GM23338 (cell line): ENCODE data around the gene ERVMER34-1. TPM values are rescaled to one million over a fixed set of nuclear protein-coding genes. Genes with fewer than 3 reads are reported as not detected.

Source experiments
- ATAC-seq: fragments of 200-7000 bp; cut with Tn5 transposase; 3 replicates; pipeline ENCODE4 v1.9.1; 2020
- DNase-seq: peaks from one replicate; pipeline ENCODE4 v3.0.0-alpha.2; 2015; ENCODE audit warnings: low spot score
- H2AFZ ChIP-seq: fragments of 200-600 bp; sonication (generic); 2 replicates; pipeline ENCODE4 v1.8.0; 2016; ENCODE audit warnings: antibody characterized with exemption, mild to moderate bottlenecking, moderate library complexity
- H3F3A ChIP-seq: fragments of 200-600 bp; sonication (generic); replicated peaks from 2 replicates; pipeline ENCODE4 v1.8.0; 2017; ENCODE audit warnings: antibody characterized with exemption, mixed run types, low read depth
- H3K27ac ChIP-seq: fragments of 200-600 bp; sonication (generic); 2 replicates; pipeline ENCODE4 v1.6.1; 2016; ENCODE audit warnings: low read depth
- H3K27me3 ChIP-seq: fragments of 200-600 bp; sonication (generic); 2 replicates; pipeline ENCODE4 v1.8.0; 2016; ENCODE audit warnings: mild to moderate bottlenecking, mixed run types, moderate library complexity; ENCODE audit not compliant: insufficient read depth
- H3K36me3 ChIP-seq: fragments of 200-600 bp; sonication (generic); 2 replicates; pipeline ENCODE4 v1.8.0; 2016; ENCODE audit warnings: mild to moderate bottlenecking; ENCODE audit not compliant: insufficient read depth
- H3K4me1 ChIP-seq: fragments of 200-600 bp; sonication (generic); 2 replicates; pipeline ENCODE4 v1.8.0; 2016; ENCODE audit warnings: mild to moderate bottlenecking, moderate library complexity; ENCODE audit not compliant: insufficient read depth
- H3K4me2 ChIP-seq: fragments of 200-600 bp; sonication (generic); 2 replicates; pipeline ENCODE4 v1.7.1; 2017; ENCODE audit warnings: mixed run types
- H3K4me3 ChIP-seq: fragments of 200-600 bp; sonication (generic); 2 replicates; pipeline ENCODE4 v1.6.1; 2016; ENCODE audit warnings: mixed run types
- H3K79me2 ChIP-seq: fragments of 200-600 bp; sonication (generic); replicated peaks from 2 replicates; pipeline ENCODE4 v1.8.0; 2017; ENCODE audit warnings: mild to moderate bottlenecking; ENCODE audit not compliant: insufficient read depth
- H3K9me2 ChIP-seq: fragments of 200-600 bp; sonication (generic); 2 replicates; pipeline ENCODE4 v1.8.0; 2017; ENCODE audit not compliant: insufficient read depth
- H4K20me1 ChIP-seq: fragments of 200-600 bp; sonication (generic); replicated peaks from 2 replicates; pipeline ENCODE4 v1.8.0; 2017; ENCODE audit warnings: mild to moderate bottlenecking; ENCODE audit not compliant: insufficient read depth
- H3K27ac Mint-ChIP-seq: 2 replicates; pipeline ENCODE4 v1.8.0; 2020; ENCODE audit warnings: inconsistent platforms, mild to moderate bottlenecking, moderate library complexity, mixed read lengths
- H3K27me3 Mint-ChIP-seq: 3 replicates; pipeline ENCODE4 v1.8.0; 2022; ENCODE audit warnings: low read depth, mild to moderate bottlenecking, moderate library complexity, mixed read lengths, inconsistent platforms; ENCODE audit not compliant: insufficient read depth, poor library complexity
- H3K36me3 Mint-ChIP-seq: 3 replicates; pipeline ENCODE4 v1.8.0; 2021; ENCODE audit warnings: low read depth, mild to moderate bottlenecking, inconsistent platforms, moderate library complexity, mixed read lengths
- H3K4me1 Mint-ChIP-seq: 3 replicates; pipeline ENCODE4 v1.8.0; 2020; ENCODE audit warnings: mild to moderate bottlenecking, inconsistent platforms, mixed read lengths
- H3K4me3 Mint-ChIP-seq: 3 replicates; pipeline ENCODE4 v1.8.0; 2021; ENCODE audit warnings: moderate library complexity, mild to moderate bottlenecking, inconsistent platforms, mixed read lengths
- H3K9me3 Mint-ChIP-seq: 3 replicates; pipeline ENCODE4 v1.8.0; 2020; ENCODE audit warnings: moderate library complexity, mild to moderate bottlenecking, inconsistent platforms, mixed read lengths
- CREB1 ChIP-seq: fragments of 250-450 bp; sonication (Bioruptor Pico); IDR thresholded peaks from 2 replicates; pipeline ENCODE4 v1.5.0; 2020; ENCODE audit warnings: low read depth, mild to moderate bottlenecking, moderate library complexity
- EZH2 ChIP-seq: fragments of 200-600 bp; sonication (generic); IDR thresholded peaks from one replicate; pipeline ENCODE4 v1.8.0; 2017; ENCODE audit warnings: antibody characterized with exemption, mild to moderate bottlenecking, low read depth; ENCODE audit not compliant: unreplicated experiment
- NANOG ChIP-seq: IDR thresholded peaks from 2 replicates; pipeline ENCODE4 v1.6.1; 2016; ENCODE audit warnings: antibody characterized with exemption, borderline replicate concordance
- POLR2AphosphoS5 ChIP-seq: IDR thresholded peaks from 2 replicates; pipeline ENCODE4 v1.6.1; 2016; ENCODE audit warnings: antibody characterized with exemption, low read depth
- ZNF114 ChIP-seq: fragments of 250-450 bp; sonication (Bioruptor Pico); IDR thresholded peaks from 2 replicates; pipeline ENCODE4 v1.5.0; 2020; ENCODE audit warnings: mild to moderate bottlenecking, moderate library complexity
- ZNF331 ChIP-seq: fragments of 250-450 bp; sonication (Bioruptor Pico); IDR thresholded peaks from 2 replicates; pipeline ENCODE4 v1.5.0; 2020; ENCODE audit warnings: low read depth, mild to moderate bottlenecking, moderate library complexity
- polyA plus RNA-seq: library from polyadenylated mRNA; unstranded; fragments of >200 nt; fragmentation: Nextera tagmentation; extraction: Ambion mirVana; gene quantifications from 2 replicates; pipeline ENCODE4 v1.2.1, GENCODE V29; 2016
- total RNA-seq: library from RNA; depleted of rRNA; stranded (reverse); fragments of >200 nt; shearing (Covaris generic); gene quantifications from 2 replicates; pipeline ENCODE4 v1.2.3, GENCODE V29; 2014
- TF ChIP-seq, protein P1 (sequence below): fragments of 250-450 bp; sonication (Bioruptor Pico); IDR thresholded peaks from 2 replicates; pipeline ENCODE4 v1.5.0; 2020; ENCODE audit warnings: mild to moderate bottlenecking, moderate library complexity
- TF ChIP-seq, protein P2 (sequence below): IDR thresholded peaks from 2 replicates; pipeline ENCODE4 v1.6.1; 2016; ENCODE audit warnings: antibody characterized with exemption

The ERVMER34-1 gene
- total and polyA plus RNA-seq, 2 experiments from 2014 or later: 15.9 to 34.1 TPM

- peak overlapping the region; percentile 96 for H3K4me3 Mint-ChIP-seq
- peaks cover 58% of the 10 kb centered on the region for H3K36me3 Mint-ChIP-seq
- H2AFZ ChIP-seq: no peak overlapping the region
- H3K79me2 ChIP-seq: peaks cover 29% of the 10 kb centered on the region
- H3K4me2 ChIP-seq: peak overlapping the region; percentile 88
- TF ChIP-seq POLR2AphosphoS5 (0 out of 2 replicates have a peak, but pooled peaks have one; percentile 27), ZNF331 (CRISPR knock-in tag) (no peak)
- no peak for ATAC-seq
- H3K27ac Mint-ChIP-seq: peak overlapping the region; percentile 99
- peak overlapping the region; percentile 94 for H3K4me3 ChIP-seq
- H3K4me1 ChIP-seq: peaks cover 42% of the 10 kb centered on the region
- H3K36me3 ChIP-seq: peaks cover 41% of the 10 kb centered on the region
- peak overlapping the region; percentile 92 for H3K27ac ChIP-seq
- peaks cover 4% of the 10 kb centered on the region; the same call in 1 of the 2 replicates for H3K9me2 ChIP-seq
- peaks cover 24% of the 10 kb centered on the region for H3K27me3 Mint-ChIP-seq
- peaks cover 19% of the 10 kb centered on the region for H4K20me1 ChIP-seq
- DNase-seq: no peak
- H3K4me1 Mint-ChIP-seq: peaks cover 38% of the 10 kb centered on the region
- no peaks in the 10 kb centered on the region; the same call in 2 of the 3 replicates for H3K9me3 Mint-ChIP-seq
- H3F3A ChIP-seq: peaks cover 47% of the 10 kb centered on the region
- no peaks in the 10 kb centered on the region for H3K27me3 ChIP-seq
Measured at GRCh38 chr4:52713456-52713937, 37.7 kb downstream of the ERVMER34-1 start.

DNA sequence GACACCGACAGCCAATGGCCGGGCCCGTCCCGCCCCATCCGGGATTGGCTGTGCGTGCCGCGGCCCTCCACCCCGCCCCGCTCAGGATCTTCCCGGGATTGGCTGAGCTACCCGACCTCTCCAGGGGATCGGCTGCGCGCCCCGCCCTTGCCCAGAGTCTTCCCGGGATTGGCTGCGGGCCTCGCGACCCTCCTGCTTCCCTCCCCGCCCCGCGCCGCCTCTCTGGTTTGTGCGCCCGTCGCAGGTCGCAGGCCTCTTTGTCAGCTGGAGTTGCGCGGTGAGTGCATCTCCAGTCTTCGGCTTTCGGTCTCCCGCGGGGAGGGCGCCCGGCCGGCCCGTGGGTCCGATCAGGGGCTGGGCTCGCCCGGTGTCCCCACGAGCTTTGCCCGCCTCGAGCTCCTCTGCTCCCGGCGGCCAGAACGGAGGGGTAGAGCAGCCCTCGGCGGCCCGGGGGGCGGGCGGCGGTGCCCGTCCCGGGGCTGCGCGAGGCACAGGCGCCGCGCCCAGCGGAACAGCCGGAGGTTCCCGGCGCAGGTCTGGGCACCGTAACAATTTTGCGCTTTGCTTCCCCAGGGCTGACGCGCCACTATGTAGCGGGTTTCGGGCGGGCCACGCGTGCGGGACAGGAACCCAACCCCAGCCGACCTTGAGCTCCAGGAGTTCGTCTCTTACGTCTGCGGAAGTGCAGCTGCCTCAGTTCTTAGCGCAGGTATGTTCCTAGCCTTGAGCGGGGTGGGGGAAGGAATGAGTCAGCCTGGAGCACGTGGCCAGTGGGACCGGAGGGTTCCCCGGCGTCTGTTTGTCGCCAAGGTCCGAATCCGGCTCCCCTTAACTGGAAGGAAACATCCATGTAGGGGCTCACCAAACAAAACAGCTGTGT is 38.7 kb downstream of the ERVMER34-1 start:
- no peaks in the 10 kb centered on the region; the same call in 2 of the 3 replicates for H3K9me3 Mint-ChIP-seq
- Histone ChIP-seq H3K4me3 (peak overlapping the region; percentile 94), H3K9me2 (peaks cover 4% of the 10 kb centered on the region; the same call in 1 of the 2 replicates), H4K20me1 (peaks cover 17% of the 10 kb centered on the region), H3F3A (peaks cover 45% of the 10 kb centered on the region), H3K27me3 (no peaks in the 10 kb centered on the region), H3K79me2 (peaks cover 29% of the 10 kb centered on the region), H3K27ac (peak overlapping the region; percentile 92), H3K4me2 (peak overlapping the region; percentile 88), H3K36me3 (peaks cover 41% of the 10 kb centered on the region), H2AFZ (no peak overlapping the region), H3K4me1 (peaks cover 43% of the 10 kb centered on the region)
- ATAC-seq (peak; percentile 97), DNase-seq (peak; percentile 98)
- H3K4me3 Mint-ChIP-seq: peak overlapping the region; percentile 96
- H3K27me3 Mint-ChIP-seq: peaks cover 22% of the 10 kb centered on the region
- peaks cover 40% of the 10 kb centered on the region for H3K4me1 Mint-ChIP-seq
- H3K27ac Mint-ChIP-seq: peak overlapping the region; percentile 99
- peaks cover 49% of the 10 kb centered on the region for H3K36me3 Mint-ChIP-seq
- TF ChIP-seq, protein P1, sequence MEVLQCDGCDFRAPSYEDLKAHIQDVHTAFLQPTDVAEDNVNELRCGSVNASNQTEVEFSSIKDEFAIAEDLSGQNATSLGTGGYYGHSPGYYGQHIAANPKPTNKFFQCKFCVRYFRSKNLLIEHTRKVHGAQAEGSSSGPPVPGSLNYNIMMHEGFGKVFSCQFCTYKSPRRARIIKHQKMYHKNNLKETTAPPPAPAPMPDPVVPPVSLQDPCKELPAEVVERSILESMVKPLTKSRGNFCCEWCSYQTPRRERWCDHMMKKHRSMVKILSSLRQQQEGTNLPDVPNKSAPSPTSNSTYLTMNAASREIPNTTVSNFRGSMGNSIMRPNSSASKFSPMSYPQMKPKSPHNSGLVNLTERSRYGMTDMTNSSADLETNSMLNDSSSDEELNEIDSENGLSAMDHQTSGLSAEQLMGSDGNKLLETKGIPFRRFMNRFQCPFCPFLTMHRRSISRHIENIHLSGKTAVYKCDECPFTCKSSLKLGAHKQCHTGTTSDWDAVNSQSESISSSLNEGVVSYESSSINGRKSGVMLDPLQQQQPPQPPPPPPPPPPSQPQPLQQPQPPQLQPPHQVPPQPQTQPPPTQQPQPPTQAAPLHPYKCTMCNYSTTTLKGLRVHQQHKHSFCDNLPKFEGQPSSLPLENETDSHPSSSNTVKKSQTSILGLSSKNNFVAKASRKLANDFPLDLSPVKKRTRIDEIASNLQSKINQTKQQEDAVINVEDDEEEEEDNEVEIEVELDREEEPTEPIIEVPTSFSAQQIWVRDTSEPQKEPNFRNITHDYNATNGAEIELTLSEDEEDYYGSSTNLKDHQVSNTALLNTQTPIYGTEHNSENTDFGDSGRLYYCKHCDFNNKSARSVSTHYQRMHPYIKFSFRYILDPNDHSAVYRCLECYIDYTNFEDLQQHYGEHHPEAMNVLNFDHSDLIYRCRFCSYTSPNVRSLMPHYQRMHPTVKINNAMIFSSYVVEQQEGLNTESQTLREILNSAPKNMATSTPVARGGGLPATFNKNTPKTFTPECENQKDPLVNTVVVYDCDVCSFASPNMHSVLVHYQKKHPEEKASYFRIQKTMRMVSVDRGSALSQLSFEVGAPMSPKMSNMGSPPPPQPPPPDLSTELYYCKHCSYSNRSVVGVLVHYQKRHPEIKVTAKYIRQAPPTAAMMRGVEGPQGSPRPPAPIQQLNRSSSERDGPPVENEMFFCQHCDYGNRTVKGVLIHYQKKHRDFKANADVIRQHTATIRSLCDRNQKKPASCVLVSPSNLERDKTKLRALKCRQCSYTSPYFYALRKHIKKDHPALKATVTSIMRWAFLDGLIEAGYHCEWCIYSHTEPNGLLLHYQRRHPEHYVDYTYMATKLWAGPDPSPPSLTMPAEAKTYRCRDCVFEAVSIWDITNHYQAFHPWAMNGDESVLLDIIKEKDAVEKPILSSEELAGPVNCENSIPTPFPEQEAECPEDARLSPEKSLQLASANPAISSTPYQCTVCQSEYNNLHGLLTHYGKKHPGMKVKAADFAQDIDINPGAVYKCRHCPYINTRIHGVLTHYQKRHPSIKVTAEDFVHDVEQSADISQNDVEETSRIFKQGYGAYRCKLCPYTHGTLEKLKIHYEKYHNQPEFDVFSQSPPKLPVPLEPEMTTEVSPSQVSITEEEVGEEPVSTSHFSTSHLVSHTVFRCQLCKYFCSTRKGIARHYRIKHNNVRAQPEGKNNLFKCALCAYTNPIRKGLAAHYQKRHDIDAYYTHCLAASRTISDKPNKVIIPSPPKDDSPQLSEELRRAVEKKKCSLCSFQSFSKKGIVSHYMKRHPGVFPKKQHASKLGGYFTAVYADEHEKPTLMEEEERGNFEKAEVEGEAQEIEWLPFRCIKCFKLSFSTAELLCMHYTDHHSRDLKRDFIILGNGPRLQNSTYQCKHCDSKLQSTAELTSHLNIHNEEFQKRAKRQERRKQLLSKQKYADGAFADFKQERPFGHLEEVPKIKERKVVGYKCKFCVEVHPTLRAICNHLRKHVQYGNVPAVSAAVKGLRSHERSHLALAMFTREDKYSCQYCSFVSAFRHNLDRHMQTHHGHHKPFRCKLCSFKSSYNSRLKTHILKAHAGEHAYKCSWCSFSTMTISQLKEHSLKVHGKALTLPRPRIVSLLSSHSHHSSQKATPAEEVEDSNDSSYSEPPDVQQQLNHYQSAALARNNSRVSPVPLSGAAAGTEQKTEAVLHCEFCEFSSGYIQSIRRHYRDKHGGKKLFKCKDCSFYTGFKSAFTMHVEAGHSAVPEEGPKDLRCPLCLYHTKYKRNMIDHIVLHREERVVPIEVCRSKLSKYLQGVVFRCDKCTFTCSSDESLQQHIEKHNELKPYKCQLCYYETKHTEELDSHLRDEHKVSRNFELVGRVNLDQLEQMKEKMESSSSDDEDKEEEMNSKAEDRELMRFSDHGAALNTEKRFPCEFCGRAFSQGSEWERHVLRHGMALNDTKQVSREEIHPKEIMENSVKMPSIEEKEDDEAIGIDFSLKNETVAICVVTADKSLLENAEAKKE (CRISPR knock-in tag): no peak
- TF ChIP-seq ZNF331 (CRISPR knock-in tag): no peak
- TF ChIP-seq POLR2AphosphoS5: peak; percentile 97
- TF ChIP-seq NANOG: no peak
- TF ChIP-seq, protein P2, sequence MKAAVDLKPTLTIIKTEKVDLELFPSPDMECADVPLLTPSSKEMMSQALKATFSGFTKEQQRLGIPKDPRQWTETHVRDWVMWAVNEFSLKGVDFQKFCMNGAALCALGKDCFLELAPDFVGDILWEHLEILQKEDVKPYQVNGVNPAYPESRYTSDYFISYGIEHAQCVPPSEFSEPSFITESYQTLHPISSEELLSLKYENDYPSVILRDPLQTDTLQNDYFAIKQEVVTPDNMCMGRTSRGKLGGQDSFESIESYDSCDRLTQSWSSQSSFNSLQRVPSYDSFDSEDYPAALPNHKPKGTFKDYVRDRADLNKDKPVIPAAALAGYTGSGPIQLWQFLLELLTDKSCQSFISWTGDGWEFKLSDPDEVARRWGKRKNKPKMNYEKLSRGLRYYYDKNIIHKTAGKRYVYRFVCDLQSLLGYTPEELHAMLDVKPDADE: peak; percentile 67
- peak; percentile 63; the same call in 1 of the 2 replicates for TF ChIP-seq CREB1 (CRISPR knock-in tag)
- no peak for TF ChIP-seq ZNF114
- TF ChIP-seq EZH2: no peak
